Ascending aorta (tissue), 2 donors: ENCODE results near the gene COL3A1. TPM values are rescaled to one million over a fixed set of nuclear protein-coding genes. Genes with fewer than 3 reads are reported as not detected.

Experiments used
- DNase-seq, 2 donors: peaks; one replicate each; pipeline ENCODE4 v3.0.0-alpha.2; 2019; ENCODE audit warnings: low spot score in 2 of 2
- H3K27ac ChIP-seq, 2 donors: fragments of 200-600 bp; sonication (generic); one replicate each; pipeline ENCODE4 v1.5.1; 2016 to 2017; ENCODE audit warnings: mild to moderate bottlenecking in 1 of 2
- H3K27me3 ChIP-seq: fragments of 200-600 bp; sonication (generic); one replicate; pipeline ENCODE4 v1.5.1; 2017
- H3K36me3 ChIP-seq, 2 donors: fragments of 200-600 bp; sonication (generic); one replicate each; pipeline ENCODE4 v1.5.1; 2016
- H3K4me1 ChIP-seq, 2 donors: fragments of 200-600 bp; sonication (generic); one replicate each; pipeline ENCODE4 v1.5.1; 2016 to 2017; ENCODE audit warnings: mild to moderate bottlenecking in 1 of 2
- H3K4me3 ChIP-seq, 2 donors: fragments of 200-600 bp; sonication (generic); one replicate each; pipeline ENCODE4 v1.5.1; 2016 to 2017; ENCODE audit warnings: mild to moderate bottlenecking in 1 of 2
- H3K9me3 ChIP-seq, 2 donors: fragments of 200-600 bp; sonication (generic); one replicate each; pipeline ENCODE4 v1.5.1; 2016
- CTCF ChIP-seq, 3 experiments: fragments of 200-600 bp in 2 of 3; fragments of 450-650 bp in 1 of 3; sonication (generic) in 2 of 3; IDR thresholded peaks; one replicate each; pipeline ENCODE4 v1.5.1; 2016 to 2019; ENCODE audit warnings: antibody characterized with exemption in 3 of 3, mild to moderate bottlenecking in 1 of 3, moderate library complexity in 1 of 3
- intact Hi-C: fragments of 100-400 bp; cut with DNase I; formaldehyde crosslinking; loops from one replicate; pipeline ENCODE4 v1.15.1; 2023
- total RNA-seq: library from RNA; depleted of rRNA; stranded (reverse); fragments of >200 nt; gene quantifications from one replicate; pipeline ENCODE4 v1.1.0, GENCODE V29; 2016

The COL3A1 gene
- total RNA-seq, 1 donor from 2014 or later, result 411 TPM

- peak overlapping the region; percentile 80 to 81 for H3K27ac ChIP-seq
- no peaks in the 10 kb centered on the region for H3K36me3 ChIP-seq
- no peak for TF ChIP-seq CTCF (IDR thresholded peaks at IDR 0.05)
- no peaks in the 10 kb centered on the region for H3K27me3 ChIP-seq
- no peak for DNase-seq
- no peaks in the 10 kb centered on the region for H3K9me3 ChIP-seq
- H3K4me3 ChIP-seq, result no peak overlapping the region
- intact Hi-C loops, result no loop called here
- peaks cover 3 to 16% of the 10 kb centered on the region in 2 donors for H3K4me1 ChIP-seq
Observed at GRCh38 chr2:189022492-189022891, 48.3 kb downstream of the COL3A1 start.

GRCh38 chr2:189024901-189025618 lies 50.9 kb downstream of the COL3A1 start:
- Histone ChIP-seq H3K4me3 (no peak overlapping the region), H3K9me3 (no peaks in the 10 kb centered on the region), H3K27ac (peak overlapping the region; percentile 54 to 76), H3K4me1 (peaks cover 0 to 8% of the 10 kb centered on the region in 2 donors), H3K27me3 (no peaks in the 10 kb centered on the region), H3K36me3 (no peaks in the 10 kb centered on the region)
- DNase-seq, result no peak
- intact Hi-C loops, result no loop called here
- TF ChIP-seq CTCF (IDR thresholded peaks at IDR 0.05), result peak in 2 of 3 experiments; percentile 26 to 33

- H3K9me3 ChIP-seq, result no peaks in the 10 kb centered on the region
- peaks cover 33 to 67% of the 10 kb centered on the region in 2 donors for H3K36me3 ChIP-seq
- no peak overlapping the region for H3K27ac ChIP-seq
- no peak for DNase-seq
- no peak for TF ChIP-seq CTCF (IDR thresholded peaks at IDR 0.05)
- no peaks in the 10 kb centered on the region for H3K27me3 ChIP-seq
- intact Hi-C loops, result no loop called here
- no peaks in the 10 kb centered on the region for H3K4me1 ChIP-seq
- no peak overlapping the region for H3K4me3 ChIP-seq
Observed at GRCh38 chr2:189037518-189037917, 63.3 kb downstream of the COL3A1 start.

- intact Hi-C loops, result loop anchor here (5.0 kb wide), 1 partner anchor 44 kb away; no protein-coding TSS in a partner anchor
- TF ChIP-seq CTCF (IDR thresholded peaks at IDR 0.05), result no peak
- DNase-seq, result no peak
- H3K27ac ChIP-seq, result no peak overlapping the region
- H3K36me3 ChIP-seq, result peaks cover 29 to 39% of the 10 kb centered on the region in 2 donors
- H3K4me1 ChIP-seq, result no peaks in the 10 kb centered on the region
- no peaks in the 10 kb centered on the region for H3K9me3 ChIP-seq
- no peaks in the 10 kb centered on the region for H3K27me3 ChIP-seq
- H3K4me3 ChIP-seq, result no peak overlapping the region
Observed at GRCh38 chr2:189045836-189046235, 71.7 kb downstream of the COL3A1 start.

- no peak for DNase-seq
- Histone ChIP-seq H3K27ac (no peak overlapping the region), H3K9me3 (no peaks in the 10 kb centered on the region), H3K27me3 (no peaks in the 10 kb centered on the region), H3K4me3 (no peak overlapping the region), H3K4me1 (no peaks in the 10 kb centered on the region), H3K36me3 (peaks cover 29 to 38% of the 10 kb centered on the region in 2 donors)
- intact Hi-C loops, result loop anchor here (5.0 kb wide), 1 partner anchor 44 kb away; no protein-coding TSS in a partner anchor
- no peak for TF ChIP-seq CTCF (IDR thresholded peaks at IDR 0.05)
Observed at GRCh38 chr2:189046320-189046719, 72.1 kb downstream of the COL3A1 start.
